HPDE6-E6E7 (cell line): ENCODE measurements around the gene KLF4.
"Not testable (repeated sequence)": the region's sequence is repeated elsewhere in the genome, so short reads cannot be mapped to it uniquely, and the experiment has no call there.

ENCODE experiments used
- DNase-seq: peaks from one replicate; pipeline ENCODE4 v3.0.0; 2011; ENCODE audit warnings: missing footprints; ENCODE audit errors: extremely low spot score

KLF4 gene

DNA sequence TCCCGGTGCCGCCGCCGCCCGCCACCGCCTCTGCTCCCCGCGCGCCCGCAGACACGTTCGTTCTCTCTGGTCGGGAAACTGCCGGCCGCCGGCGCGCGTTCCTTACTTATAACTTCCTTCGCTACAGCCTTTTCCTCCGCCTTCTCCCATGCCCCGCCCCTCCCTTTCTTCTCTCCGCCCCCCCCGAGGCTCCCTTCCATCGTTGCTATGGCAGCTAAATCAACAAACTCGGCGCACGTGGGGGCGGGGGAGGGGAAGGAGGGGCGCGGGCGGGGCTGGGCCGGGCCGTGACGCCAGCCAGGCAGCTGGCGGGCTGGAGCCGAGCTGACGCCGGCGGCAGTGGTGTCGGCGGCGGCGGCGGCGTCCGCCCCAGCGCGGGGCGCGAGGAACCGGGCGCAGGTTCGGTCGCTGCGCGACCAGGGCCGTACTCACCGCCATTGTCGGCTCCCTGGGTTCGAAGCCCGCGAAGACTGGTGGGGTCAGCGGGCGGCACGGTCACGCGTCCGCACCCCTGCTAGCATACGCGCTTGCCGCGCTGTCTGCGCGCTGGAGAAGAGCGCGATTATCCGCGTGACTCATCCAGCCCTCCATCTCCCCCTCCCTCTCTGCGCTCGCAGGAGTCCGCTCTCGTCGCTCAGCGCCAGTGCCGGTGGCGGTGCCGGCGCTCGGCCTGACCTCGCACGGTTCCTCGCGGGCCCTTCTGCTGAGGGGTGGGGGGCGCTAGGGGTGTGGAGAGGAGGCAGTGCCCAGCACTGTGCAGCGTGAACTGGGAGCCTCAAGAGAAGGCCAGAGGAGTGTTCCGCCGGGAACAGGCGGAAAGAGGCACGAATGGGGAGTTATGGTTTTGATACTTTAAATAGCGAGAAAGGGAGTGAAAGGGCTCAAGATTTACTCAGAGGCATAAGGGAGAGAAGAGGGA lies at the start of gene KLF4:
KLF4 (minus strand) TSS at position 83 of the 919 bp plus-strand sequence. CDS start 597 bp downstream, outside the sequence.
- peak; percentile 79 for DNase-seq

DNA sequence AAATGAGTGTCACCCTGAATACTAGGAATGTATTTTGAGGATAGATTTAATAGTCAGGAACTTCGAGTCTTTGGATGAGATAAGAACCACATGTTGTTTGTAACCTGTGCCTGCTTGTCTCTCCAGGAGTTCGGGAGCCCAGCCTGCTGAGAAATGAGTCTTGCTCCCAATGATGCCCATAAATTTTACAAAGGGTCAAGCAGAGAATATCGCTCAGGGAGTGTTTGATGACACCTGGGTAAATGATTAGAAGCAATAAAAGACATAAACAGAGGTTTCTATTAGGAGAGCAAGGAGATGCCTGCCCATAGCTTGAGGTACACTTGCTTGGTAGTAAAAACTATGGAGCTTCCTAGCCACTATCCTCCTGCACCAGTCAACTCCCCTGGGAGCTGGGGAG lies 46.9 kb upstream of the KLF4 start:
- DNase-seq = no peak

DNA sequence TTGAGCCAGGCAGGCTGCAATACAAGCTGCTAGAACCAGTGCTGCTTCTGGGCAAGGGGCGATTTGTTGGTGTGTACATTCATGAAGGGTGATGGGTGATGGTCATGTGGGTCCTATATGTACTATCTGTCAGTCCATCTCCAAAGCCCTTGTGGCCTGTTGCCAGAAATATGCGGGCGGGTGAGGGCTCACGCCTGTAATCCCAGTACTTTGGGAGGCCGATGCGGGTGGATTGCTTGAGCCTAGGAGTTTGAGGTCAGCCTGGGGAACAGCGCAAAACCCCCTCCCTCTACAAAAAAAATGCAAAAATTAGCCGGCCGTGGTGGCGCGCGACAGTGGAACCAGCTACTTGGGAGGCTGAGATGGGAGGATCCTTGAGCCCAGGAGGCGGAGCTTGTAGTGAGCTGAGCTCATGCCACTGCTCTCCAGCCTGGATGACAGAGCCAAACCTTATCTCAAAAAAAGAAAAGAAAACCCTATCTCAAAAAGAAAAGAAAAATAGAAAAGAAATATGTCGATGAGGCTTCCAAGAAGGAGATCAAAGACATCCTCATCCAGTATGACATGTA lies 45.0 kb upstream of the KLF4 start:
- no peak for DNase-seq

DNA sequence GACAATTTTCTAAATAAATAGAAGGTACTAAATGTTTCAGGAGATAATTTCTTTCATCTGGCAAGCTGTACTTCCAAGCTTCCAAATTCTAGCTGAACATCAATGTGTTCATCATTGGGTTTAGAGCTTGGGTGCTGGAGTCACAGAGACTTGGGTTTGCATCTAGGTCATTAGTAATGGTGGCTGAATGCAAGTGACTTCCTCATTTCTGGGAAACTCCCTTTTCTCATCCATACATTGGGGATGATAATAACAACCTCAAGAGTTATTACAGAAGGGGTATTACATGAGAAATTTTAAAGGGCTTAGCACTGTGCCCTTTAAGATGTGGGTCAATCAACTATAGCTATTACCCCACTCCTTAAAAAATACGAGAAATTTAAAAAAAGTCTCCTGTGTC lies 41.1 kb upstream of the KLF4 start:
- no peak for DNase-seq

DNA sequence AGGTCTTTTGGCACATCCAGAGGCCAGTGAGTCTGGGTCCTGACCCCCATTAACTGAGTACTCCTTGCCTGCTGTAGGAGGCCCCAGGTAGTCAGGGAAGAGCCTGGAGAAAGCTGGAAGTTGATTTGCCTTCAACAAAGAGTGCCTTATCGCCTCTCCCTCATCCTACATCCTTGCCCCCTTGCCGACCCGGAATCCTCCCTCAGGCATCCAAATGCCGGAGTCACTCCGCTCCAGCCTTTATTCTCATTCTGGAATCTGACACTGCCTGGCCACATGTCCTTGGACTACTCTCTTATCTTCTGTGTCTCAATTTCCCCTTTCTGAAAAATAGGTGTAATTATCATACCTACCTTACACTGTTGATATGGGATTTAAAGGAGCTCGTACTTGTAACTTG lies 39.1 kb upstream of the KLF4 start:
- no peak for DNase-seq

DNA sequence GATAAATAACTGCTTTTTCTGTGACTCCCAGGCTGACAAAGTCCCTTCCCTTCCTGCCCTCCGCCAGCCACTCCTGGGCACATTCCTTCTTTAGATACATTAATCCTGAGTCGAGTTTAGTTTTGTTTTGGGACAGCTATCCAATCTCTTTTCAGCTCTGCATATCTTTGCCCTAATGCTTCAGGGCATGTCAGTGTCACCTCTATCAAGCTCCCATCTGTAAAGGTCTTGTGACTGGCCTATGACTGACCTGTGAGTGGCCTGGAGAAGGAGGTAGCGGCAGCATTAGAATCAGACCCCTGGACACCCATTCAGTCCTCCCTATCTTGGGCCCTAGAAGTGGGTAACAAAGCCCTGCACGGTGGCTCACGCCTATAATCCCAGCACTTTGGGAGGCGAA lies 34.0 kb upstream of the KLF4 start:
- DNase-seq = no peak

DNA sequence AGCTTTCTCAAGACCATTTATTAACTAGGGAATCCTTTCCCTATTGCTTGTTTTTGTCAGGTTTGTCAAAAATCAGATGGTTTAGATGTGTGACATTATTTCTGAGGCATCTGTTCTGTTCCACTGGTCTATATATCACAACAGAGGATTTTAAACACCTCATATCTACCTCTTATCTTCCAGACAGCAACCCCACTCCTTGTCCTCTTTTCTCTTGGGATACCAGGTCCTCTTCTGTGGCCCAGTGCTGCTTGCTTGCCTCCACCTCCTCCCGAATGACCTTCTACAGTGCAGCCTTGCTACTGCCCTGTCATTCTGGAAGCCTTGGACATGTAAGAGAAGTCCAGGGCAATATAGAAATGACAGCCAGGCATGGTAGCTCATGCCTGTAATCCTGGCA lies 30.6 kb upstream of the KLF4 start:
- DNase-seq = no peak

DNA sequence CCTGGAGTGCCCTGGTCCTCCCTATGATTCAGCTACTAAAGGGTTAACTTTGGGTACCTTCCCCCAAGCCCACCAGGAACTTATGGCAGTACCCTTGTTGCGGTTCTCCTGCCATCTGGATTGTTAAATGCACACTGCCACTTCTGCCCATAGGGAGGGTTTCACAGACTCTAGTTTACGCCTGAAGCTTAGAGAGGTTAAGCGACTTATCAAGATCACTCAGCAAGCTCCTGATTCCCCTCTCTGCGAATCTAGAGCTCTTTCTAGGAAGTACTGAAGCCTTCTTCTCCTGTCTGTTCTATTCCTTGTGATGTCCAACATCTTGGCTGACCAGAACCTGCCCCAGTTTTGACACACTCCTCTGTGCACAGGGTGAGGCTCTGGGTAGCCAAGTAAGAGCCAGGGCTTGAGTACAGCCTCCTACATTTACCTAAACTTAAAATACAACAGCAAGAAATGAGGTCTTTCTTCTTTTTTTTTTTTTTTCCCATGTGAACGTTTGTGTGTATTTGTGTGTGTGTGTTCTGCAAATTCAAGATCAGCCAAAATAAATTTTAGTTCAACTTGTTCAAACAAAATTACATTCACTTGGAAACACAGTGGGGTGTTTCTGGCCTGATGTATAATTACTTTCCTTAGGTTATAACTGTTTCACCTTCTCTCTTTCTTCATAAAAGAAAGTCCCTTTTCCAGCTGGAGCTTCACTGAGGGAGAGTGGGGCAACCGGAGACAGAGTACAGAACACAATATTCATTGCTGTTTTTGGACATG lies 28.7 kb upstream of the KLF4 start:
- DNase-seq = no peak

DNA sequence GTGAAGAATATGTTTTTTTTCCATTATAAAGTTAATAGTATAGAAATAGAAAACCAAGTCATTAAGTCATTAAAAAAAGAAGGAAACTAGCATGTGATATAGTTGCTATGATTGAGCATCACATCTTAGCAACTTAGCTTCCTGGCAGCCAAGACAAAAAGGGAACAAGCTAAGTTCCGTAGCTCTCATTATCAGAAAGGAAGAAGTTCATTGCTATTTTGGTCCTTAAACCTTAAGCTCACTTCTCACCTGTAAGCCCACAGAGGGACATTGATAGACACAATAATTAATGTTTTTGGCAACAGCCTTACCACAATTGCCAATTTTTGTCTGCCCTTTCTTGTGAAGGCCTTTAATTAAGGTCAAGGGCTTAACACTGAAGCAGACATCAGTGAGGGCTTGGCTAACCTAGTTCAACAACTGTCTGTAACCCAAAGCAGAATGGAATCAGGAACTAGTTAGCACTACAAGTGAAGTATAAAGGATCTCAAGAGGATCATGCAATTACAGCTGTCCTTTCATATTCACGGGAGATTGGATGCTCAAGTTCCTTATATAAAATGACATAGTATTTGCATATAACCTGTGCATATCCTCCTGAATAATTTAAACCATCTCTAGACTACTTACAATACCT lies 24.0 kb upstream of the KLF4 start:
- no peak for DNase-seq

DNA sequence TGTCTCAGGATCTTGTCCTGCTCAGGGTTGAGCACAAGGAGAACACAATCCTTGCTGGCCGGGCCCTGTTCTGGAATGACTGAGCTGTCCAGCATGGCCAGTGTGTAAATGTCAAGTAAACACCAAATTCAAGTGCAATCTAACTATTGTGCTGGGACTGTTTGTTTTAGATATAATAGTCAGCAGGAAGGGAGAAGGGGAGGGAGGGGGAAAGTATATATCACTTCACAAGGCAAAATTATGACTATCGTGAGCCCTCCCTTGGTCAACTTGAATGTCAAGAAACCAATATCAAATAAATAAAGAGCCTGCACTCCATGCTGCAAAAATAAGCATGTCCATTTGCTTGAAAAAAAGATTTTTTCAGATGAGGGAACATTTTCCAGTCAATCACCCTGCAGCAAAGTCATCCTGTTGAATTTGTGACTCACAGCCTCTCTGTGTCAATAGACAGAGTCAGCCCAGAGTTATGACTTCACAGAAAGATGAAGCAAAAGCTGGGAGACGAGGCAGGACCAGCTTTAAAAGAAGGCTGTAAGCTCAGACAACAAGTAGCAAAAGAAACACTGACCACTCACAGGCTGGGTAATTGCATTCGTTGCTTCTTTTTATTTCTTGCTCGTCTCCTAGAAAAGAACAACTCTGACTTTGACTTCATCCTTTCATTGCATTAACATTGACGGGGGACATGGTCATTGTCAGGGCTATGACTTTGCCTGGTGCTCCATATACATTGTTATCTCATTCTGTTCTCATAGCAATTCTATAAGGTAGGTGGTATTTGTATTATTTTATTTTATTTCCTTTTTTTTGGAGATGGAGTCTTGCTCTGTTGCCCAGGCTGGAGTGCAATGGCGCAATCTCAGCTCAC lies 15.3 kb upstream of the KLF4 start:
- DNase-seq = peak; percentile 91

DNA sequence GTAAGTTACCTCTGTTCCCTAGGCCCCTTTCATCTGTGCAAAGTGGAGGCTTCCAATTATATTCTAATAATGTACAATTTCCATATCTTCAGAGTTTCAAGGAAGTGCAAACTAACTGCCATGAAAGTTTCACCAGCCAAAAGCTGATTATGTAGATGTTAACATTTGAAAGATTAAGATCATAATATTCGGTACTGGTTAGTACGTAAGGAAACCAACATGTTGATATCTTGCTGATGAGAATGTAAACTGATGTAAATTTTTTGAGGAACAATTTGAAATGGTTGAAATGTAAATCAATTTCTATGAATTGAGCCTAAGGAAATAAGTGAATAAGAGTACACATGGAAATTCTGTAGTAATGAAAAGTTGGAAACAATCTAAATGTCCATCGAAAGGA lies 12.9 kb upstream of the KLF4 start:
- DNase-seq = no peak

DNA sequence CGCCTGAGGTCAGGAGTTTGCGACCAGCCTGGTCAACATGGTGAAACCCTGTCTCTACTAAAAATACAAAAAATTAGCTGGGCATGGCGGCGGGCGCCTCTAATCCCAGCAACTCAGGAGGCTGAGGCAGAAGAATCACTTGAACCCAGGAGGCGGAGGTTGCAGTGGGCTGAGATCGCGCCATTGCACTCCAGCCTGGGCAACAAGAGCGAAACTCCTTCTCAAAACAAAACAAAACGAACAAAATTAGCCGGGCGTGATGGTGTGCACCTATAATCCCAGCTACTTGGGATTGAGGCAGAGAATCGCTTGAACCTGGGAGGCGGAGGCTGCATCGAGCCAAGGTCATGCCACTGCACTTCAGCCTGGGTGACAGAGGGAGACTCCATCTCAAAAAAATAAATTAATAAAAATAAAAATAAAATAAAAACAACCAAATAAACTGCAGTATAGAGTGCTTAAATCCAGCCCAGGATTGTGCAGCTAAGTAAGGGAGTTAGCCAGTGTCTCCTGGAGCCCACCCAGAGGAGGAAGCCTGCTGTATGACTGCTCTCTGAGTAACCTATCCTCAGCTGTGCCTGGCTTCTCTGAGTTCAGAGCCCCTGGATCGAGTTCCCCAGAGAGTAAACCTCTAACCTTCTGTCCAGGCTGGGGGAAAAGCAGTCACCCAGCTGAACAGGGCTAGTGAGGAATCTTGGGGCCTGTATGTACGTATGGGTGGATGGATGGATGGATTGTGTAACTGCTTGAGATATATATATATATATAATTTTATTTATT lies 11.0 kb upstream of the KLF4 start:
- DNase-seq = not testable (repeated sequence)

DNA sequence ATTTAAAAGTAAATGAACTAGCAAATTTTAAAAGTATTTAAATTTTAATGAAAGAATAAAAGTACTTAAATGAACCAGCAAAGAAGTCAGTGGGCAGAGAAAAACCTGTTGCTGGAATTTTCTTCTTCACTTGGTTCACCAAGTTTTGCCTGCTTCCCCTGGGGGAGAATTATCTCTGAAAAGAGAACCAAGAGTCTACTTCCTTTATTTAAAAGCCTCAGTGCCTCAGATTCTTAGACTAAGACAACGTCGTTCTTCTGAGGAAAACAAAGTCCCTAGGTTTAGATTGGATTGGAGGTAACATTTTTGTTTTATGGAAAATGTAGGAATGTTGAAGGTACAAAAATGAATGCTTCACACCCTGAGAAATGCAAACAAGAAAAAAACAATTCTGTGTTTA lies 7.4 kb upstream of the KLF4 start:
- no peak for DNase-seq

DNA sequence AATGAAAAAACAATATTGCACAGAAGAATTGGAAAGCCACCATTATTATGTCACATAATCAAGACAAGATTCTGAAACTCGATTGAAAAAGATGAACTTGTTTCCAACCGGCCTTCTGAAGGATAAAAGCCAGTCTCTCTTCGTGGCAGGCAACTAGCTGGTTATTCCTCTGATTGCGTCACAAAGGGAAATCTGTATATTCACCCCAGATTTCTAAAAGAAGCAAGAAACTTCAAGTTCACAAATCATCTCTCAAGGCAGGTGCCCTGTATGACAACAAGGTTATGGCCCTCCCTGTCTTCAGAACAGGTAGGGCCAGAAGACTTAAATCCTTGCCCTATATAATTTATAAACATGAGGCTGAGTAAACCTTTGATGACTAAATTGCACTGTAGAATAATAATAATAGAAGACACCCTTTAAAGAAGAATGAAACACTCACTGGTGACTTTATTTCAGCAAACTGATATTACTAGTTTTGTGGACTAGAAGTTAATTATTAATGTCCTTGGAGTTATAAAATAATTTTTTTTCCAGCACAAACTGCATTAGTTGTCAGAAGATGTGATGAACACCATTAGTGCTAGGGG lies 2.9 kb upstream of the KLF4 start:
- DNase-seq = no peak

DNA sequence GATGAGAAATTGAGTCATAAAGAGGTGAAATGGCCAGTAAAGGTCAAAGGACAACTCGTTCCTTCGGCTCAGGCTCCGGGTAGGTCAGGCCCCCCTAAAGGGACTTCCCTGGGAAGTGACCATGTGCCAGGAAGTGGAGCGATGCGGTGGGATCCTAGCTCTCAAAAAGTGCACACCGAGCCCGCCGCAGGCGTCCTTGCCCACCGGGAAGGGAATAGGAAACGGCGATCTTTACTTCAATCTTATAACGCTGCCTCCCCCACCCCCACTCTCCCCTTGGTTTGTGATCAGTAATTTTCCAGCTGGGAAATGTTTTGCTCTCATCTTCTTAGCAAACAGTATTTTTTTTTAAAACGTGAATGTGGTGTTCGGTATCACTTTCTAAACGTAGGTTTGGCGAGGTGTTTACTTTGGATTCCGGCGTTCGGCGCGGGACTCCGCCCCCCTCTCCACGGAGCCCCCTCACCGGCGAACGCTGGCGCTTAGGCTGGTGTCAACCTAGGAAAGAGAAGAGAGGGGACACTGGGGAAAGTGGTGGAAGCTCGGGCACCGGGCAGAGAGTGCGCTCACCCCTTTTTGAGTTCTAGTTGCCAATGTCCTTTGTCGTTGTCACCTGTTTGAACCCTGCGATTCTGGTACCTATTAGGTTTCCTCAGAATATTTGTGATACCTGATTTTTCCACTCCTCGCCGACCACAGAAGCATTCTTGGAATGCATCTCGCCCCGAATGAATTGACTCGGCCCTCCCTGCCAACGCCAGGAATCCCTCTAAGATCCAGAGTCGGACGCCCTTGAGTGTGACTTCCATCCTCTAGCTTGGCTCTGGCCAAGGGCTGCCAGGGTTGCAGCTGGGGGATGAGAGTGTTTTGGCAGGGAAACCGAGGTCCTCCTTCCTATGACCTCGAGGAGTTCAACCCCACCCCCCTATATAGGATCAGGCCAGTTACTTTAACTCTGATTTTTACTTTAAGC lies 1.8 kb upstream of the KLF4 start:
- no peak for DNase-seq

DNA sequence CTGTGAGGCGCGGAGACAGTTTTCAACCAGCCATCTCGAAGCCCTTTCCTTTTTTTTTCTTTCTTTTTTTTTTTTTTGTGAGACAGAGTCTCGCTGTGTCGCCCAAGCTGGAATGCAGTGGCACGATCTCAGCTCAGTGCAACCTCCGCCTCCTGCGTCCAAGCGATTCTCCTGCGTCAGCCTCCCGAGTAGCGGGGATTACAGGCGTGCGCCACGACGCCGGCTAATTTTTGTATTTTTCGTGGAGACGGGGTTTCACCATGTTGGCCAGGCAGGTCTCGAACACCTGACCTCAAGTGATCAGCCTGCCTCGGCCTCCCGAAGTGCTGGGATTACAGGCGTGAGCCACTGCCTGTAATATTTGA lies 1.0 kb upstream of the KLF4 start:
- not testable (repeated sequence) for DNase-seq

DNA sequence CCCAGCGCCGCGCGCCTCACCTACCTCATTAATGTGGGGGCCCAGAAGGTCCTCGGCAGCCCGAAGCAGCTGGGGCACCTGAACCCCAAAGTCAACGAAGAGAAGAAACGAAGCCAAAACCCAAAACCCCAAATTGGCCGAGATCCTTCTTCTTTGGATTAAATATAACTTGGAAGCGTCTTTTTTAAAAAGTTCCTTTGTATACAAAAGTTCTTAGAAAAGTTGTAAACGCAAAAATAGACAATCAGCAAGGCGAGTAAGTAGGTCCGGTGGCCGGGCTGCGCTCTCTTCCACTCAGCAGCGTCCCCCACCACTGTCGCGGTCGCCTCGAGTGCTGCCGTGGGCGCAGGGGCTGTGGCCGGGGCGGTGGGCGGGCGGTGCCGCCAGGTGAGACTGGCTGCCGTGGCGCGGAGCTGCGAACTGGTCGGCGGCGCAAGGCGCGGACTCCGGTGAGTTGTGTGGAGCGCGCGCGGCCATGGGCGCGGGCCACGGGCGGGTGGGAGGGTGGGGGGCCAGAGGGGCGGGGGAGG lies 360 bp downstream of the KLF4 start:
- DNase-seq = no peak

DNA sequence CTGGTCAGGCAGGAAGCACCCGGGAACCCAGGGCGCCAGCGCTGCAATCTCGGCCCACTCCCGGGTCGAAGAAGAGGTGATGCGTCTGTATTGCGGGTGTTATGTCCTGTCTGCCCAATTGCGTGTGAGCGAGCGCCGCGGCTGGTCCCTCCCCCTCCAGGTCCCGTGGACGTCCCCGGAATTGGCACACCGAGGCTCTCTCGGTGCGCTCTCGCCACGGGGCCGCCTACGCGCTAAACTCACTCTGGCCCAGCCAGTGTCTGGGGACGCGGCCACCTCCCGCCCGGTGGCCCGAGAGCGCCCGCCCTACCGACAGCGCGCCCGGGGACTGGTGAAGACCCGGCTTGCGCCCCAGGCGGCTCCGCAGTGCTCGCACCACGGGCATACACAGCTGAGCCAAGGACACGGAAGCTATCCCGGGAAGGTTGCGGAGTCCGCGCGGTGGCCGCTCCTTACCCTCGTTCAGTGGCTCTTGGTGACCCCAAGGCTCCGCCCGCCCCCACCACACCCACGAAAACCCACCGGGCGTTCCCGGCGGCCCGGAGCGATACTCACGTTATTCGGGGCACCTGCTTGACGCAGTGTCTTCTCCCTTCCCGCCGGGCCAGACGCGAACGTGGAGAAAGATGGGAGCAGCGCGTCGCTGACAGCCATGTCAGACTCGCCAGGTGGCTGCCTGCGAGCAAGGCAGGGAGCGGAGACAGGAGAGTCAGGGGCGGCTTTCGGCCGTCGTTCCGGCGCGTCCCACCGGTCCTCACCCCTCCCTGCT lies 1.0 kb downstream of the KLF4 start:
- no peak for DNase-seq
